ENCODE results near the gene UNC13D.
"Not testable (repeated sequence)": the region's sequence is repeated elsewhere in the genome, so short reads cannot be mapped to it uniquely, and the experiment has no call there.

GRCh38 chr17:75868730-75869281 lies 24.6 kb upstream of the UNC13D start:
- TF ChIP-seq CTCF, POLR2A (IDR thresholded peaks at IDR 0.05): not testable (repeated sequence)
